Measurements from ENCODE around the gene APCDD1L.

Gene APCDD1L

DNA sequence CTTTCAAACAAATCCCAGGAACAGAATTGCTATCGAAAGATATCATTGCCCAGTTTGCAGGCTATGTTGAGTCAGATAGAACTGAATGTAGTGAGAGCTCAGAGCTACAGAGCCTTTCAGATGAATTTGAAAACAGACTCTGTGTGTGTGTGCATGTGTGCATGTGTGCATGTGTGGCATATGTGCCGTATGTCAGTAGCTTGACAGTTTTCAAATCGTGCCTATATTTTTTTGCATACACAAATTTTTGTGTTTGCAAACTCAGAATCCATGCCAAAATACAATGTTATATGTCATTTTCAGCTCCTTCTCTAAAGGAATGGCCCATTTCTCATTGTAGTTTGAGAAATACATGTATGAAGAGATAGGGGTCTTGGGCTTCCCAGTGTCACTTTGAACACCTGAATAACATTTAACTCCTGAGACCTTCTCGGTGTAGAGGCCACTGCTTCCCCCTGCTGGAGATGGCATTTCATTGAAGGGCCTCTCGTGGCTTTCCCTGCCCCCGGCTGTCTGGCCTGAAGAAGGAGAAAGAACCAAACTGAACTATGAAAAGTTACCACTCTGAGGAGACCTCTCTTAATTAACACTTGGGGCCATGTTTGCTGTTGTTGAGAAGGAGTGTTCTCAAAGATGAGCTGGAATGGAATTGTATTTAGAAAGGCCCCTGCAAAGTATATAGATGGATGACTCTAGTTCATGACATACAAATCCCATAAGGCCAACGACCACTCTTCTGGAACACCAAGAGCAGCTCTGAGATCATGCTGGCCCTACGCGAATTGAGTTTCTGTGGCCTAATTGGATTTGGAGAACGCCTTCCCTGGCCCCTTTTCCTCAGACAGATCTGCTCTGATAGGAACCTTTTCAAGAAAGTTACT lies 67.4 kb downstream of the APCDD1L start:
- H3K27ac Mint-ChIP-seq, result no peak overlapping the region
- intact Hi-C loops (cut with micrococcal nuclease), result loop anchor here (2.0 kb wide), 1 partner anchor 211 kb away; no protein-coding TSS in a partner anchor

DNA sequence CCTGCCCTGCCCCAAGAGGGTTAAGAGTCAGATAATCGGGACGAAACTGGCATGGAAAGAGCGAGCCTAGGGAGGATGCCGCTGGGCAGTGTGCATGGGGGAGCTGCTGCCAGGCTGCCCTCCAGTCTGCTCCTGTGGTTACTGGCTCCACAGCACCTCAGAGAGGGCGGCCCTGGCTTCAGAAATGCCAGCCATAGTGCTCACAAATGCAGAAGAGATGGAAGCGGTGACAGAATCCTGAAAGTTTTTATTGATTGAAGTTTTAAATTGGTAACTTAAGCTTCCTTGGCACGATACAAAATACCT lies 68.3 kb downstream of the APCDD1L start:
- Mint-ChIP-seq H3K9me3 (no peaks in the 10 kb centered on the region), H3K4me3 (no peak overlapping the region), H3K36me3 (ENCODE audit: low read depth) (peaks cover 75% of the 10 kb centered on the region), H3K27me3 (no peaks in the 10 kb centered on the region), H3K4me1 (ENCODE audit: low read depth) (peaks cover under 1% of the 10 kb centered on the region), H3K27ac (no peak overlapping the region)
- intact Hi-C loops (cut with micrococcal nuclease), result loop anchor here (2.0 kb wide), 1 partner anchor 210 kb away; no protein-coding TSS in a partner anchor

More for the DNA sequence above, 67.4 kb downstream of the APCDD1L start:
- H3K9me3 Mint-ChIP-seq, result no peaks in the 10 kb centered on the region
- H3K4me3 Mint-ChIP-seq, result no peak overlapping the region
- H3K4me1 Mint-ChIP-seq (ENCODE audit: low read depth), result no peaks in the 10 kb centered on the region
- H3K27me3 Mint-ChIP-seq, result no peaks in the 10 kb centered on the region
- peaks cover 73% of the 10 kb centered on the region for H3K36me3 Mint-ChIP-seq (ENCODE audit: low read depth)

DNA sequence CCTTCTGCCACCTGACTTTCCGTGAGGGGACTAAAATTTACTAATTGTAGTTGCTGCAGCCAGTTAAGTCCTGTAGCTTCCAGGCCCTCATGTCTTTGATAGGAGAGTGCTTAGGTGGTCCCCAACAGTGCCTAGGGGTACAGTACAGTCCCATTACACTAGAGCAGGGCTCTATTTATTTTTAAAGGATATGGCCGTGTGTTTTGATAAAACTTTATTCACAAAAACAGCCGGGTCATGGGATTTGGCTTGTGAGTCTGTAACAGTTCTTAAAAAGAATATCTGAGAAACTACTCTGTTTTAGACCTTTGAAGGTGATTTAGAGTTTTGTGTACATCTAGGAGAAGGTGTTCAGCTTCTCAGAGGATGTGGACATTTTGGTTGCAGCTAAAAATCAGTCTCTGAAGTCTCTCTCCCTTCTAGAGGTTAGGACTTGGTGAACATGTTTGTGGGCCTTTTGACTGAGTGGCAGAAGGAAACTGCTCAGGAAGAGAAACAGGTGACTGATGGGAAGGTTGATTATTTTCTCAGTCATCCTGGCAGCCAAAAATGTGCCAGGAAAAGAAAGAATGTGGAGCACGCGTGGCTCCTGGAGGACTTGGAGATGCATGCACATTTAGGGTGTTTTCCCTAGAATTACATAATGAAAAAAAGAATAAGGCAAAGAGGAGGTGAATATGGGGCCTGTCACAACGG lies 68.8 kb downstream of the APCDD1L start:
- no peaks in the 10 kb centered on the region for H3K27me3 Mint-ChIP-seq
- H3K36me3 Mint-ChIP-seq (ENCODE audit: low read depth), result peaks cover 80% of the 10 kb centered on the region
- peaks cover 5% of the 10 kb centered on the region for H3K4me1 Mint-ChIP-seq (ENCODE audit: low read depth)
- intact Hi-C loops (cut with micrococcal nuclease), result loop anchor here (2.0 kb wide), 1 partner anchor 210 kb away; no protein-coding TSS in a partner anchor
- no peaks in the 10 kb centered on the region for H3K9me3 Mint-ChIP-seq
- no peak overlapping the region for H3K4me3 Mint-ChIP-seq
- no peak overlapping the region for H3K27ac Mint-ChIP-seq

DNA sequence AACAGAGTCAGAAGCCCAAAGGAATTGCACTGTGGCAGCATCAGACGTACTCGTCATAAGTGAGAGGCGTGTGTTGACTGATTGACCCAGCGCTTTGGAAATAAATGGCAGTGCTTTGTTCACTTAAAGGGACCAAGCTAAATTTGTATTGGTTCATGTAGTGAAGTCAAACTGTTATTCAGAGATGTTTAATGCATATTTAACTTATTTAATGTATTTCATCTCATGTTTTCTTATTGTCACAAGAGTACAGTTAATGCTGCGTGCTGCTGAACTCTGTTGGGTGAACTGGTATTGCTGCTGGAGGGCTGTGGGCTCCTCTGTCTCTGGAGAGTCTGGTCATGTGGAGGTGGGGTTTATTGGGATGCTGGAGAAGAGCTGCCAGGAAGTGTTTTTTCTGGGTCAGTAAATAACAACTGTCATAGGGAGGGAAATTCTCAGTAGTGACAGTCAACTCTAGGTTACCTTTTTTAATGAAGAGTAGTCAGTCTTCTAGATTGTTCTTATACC lies 70.4 kb downstream of the APCDD1L start:
- H3K4me1 Mint-ChIP-seq (ENCODE audit: low read depth), result peaks cover 5% of the 10 kb centered on the region
- peaks cover 86% of the 10 kb centered on the region for H3K36me3 Mint-ChIP-seq (ENCODE audit: low read depth)
- no peaks in the 10 kb centered on the region for H3K27me3 Mint-ChIP-seq
- no peaks in the 10 kb centered on the region for H3K9me3 Mint-ChIP-seq
- H3K4me3 Mint-ChIP-seq, result no peak overlapping the region
- intact Hi-C loops (cut with micrococcal nuclease), result no loop called here
- H3K27ac Mint-ChIP-seq, result no peak overlapping the region

DNA sequence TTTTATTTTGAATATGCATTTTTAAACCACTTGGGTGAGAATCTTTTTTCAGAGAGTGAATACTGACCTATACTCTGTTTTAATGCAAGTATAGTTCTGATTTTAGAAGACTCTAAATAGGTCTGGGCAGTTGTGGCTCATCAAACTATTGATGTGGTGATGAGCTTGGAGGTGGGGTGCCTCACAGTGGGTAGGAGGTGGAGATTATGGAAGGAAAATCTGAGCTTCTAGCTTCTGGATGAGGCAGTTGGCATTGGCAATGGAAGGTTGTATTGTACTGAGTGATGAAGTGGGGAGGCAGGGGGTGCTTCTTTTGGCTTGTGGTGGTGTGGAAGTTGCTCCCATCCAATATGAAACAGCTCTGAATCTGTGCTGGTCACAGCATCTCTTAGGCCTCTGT lies 73.5 kb downstream of the APCDD1L start:
- peaks cover 9% of the 10 kb centered on the region for H3K4me1 Mint-ChIP-seq (ENCODE audit: low read depth)
- H3K4me3 Mint-ChIP-seq, result no peak overlapping the region
- peaks cover 89% of the 10 kb centered on the region for H3K36me3 Mint-ChIP-seq (ENCODE audit: low read depth)
- H3K27me3 Mint-ChIP-seq, result no peaks in the 10 kb centered on the region
- intact Hi-C loops (cut with micrococcal nuclease), result no loop called here
- no peak overlapping the region for H3K27ac Mint-ChIP-seq
- H3K9me3 Mint-ChIP-seq, result no peaks in the 10 kb centered on the region

DNA sequence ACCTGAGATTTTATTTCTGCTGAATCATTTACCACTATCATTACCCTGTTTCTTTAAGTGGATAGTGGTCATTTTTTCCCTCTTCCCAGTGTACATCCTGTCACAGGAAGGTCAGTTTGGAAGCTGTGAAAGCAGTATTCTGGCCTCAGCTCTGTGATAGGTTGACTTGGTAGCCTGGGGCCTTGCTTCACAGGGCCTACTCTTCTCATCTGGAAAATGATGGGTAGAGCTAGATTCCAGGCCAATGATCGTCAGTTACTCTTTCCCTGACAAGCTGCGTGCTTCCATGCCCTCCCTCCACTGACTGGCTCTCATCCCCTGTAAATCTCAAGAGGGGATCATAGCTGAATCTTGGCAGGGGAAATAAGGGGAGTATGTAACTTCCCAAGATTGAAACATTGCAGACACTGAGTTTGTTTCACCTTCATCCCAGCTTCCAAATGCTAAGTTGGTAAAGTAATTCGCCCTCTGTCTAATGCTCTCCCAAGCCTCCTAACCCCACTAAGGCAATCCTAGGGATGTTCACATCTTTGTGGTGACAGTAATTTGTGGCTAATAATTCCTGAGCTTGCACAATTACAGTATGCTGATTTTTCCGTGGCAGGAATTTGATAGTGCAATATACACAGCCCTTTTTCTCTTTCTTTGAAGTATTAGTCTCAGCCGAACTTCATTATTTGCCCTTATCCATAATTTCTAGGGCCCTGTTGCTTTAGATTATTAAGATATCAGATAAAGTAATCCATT lies 75.0 kb downstream of the APCDD1L start:
- no peak overlapping the region for H3K27ac Mint-ChIP-seq
- H3K4me3 Mint-ChIP-seq, result no peak overlapping the region
- peaks cover 15% of the 10 kb centered on the region for H3K4me1 Mint-ChIP-seq (ENCODE audit: low read depth)
- H3K9me3 Mint-ChIP-seq, result no peaks in the 10 kb centered on the region
- H3K27me3 Mint-ChIP-seq, result no peaks in the 10 kb centered on the region
- intact Hi-C loops (cut with micrococcal nuclease), result no loop called here
- H3K36me3 Mint-ChIP-seq (ENCODE audit: low read depth), result peaks cover 87% of the 10 kb centered on the region

DNA sequence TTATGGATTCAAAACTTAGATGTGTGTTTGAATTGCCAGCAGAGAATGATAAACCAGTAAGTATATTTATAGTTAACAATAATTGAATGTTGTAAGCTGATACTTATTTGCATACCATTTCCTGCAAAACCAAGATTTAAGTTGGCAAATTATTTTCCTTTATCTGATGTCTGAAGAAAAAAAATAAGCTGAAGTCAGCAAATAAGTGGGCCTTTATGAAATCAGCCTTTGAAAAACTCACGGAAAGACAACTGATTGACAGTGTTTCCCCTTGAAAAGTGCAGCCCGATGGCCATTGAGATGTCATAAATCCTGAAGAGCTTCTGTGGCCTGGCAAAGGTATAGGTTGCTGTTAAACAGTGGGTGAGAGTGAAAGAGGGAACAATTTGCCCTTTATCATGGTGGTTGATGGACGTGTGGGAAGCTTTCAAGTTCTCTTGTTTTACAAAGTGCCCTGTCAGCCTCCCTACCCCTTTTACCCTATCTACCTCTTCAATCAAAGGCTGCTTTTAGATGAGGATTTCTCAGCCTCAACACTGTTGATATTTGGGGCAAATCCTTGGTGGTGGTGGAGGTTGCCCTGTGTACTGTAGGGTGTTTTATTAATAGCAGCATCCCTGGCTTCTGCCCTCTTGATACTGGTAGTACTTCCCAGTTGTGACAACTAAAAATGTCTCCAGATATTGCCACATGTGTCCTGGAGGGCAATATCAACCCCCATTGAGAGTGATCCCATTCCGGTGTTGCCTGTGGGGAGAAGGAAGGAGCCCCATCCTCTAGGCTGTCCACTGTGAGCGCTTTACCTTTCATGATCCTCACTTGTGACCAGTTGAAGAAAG lies 76.0 kb downstream of the APCDD1L start:
- Mint-ChIP-seq H3K36me3 (ENCODE audit: low read depth) (peaks cover 84% of the 10 kb centered on the region), H3K27ac (no peak overlapping the region), H3K27me3 (no peaks in the 10 kb centered on the region), H3K4me1 (ENCODE audit: low read depth) (peaks cover 16% of the 10 kb centered on the region), H3K9me3 (no peaks in the 10 kb centered on the region), H3K4me3 (no peak overlapping the region)
- intact Hi-C loops (cut with micrococcal nuclease), result no loop called here

DNA sequence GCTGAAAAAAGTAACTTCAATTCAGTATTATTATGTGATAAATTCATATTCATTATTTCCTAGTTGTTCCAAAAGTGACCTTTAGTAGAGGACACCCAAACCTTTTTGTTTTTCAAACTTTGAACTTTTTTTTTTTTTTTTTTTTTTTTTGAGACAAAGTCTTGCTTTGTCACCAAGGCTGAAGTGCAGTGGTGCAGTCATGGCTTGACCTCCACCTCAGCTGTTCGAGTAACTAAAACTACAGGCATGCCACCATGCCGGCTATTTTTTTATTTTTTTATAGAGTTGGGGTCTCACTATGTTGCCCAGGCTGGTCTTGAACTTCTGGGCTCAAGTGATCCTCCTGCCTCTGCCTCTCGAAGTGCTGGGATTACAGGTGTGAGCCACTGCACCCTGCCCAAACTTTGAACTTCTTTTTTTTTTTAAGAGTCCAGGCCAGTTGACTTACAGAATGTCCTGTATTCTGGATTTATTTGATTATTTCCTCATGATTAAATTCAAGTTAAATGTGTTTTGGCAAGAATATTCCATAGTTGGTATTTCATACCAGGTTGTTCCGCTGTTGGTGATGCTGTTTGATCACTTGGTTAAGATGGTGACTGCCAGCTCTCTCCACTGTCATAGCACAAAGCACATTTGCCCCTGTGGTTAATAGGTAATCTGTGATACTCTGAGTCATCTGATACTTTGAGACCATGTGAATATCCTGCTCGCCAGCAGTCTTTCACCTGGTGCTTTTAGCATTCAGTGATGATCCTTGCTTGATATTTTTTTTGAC lies 78.1 kb downstream of the APCDD1L start:
- no peak overlapping the region for H3K4me3 Mint-ChIP-seq
- intact Hi-C loops (cut with micrococcal nuclease), result no loop called here
- peaks cover 28% of the 10 kb centered on the region for H3K4me1 Mint-ChIP-seq (ENCODE audit: low read depth)
- H3K27ac Mint-ChIP-seq, result no peak overlapping the region
- no peaks in the 10 kb centered on the region for H3K27me3 Mint-ChIP-seq
- no peaks in the 10 kb centered on the region for H3K9me3 Mint-ChIP-seq
- H3K36me3 Mint-ChIP-seq (ENCODE audit: low read depth), result peaks cover 76% of the 10 kb centered on the region

DNA sequence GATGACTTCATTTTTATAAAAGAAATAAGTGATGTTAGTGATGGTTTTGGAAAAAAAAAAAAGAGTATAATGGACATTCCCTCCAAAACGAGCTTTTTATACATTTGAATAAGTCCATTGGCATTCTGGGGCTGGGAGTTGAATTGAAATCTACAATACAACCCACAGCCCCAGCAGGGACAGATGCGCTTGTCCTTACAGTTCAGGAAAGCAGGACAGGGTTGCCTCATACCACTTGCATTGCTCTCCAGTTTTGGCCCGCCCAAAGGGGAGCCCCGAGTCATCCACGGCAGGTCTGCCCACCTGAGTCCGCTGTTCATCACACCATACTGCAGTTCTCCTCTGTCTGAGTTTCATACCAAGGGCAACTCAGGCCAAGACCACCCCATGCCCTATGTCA lies 80.0 kb downstream of the APCDD1L start:
- Mint-ChIP-seq H3K4me3 (no peak overlapping the region), H3K27me3 (no peaks in the 10 kb centered on the region), H3K27ac (no peak overlapping the region), H3K4me1 (ENCODE audit: low read depth) (peaks cover 31% of the 10 kb centered on the region), H3K36me3 (ENCODE audit: low read depth) (peaks cover 68% of the 10 kb centered on the region), H3K9me3 (no peaks in the 10 kb centered on the region)
- intact Hi-C loops (cut with micrococcal nuclease), result no loop called here

DNA sequence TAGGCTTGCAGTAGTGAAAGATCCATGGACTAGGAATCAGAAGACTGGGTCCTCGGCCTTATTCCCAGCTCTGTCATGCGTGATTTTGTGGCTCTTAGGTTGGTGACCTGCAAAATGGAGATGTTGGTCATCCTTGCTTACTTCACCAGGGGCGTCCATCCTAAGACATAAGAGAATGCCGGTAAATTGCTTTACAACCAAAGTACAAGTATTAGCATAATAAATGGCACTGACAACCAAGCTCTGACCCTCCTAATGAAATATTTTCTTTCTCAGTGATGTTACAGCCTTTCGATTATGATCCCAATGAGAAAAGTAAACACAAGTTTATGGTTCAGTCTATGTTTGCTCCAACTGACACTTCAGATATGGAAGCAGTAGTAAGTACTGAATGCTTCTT lies 80.9 kb downstream of the APCDD1L start:
- no peaks in the 10 kb centered on the region for H3K9me3 Mint-ChIP-seq
- no peak overlapping the region for H3K4me3 Mint-ChIP-seq
- intact Hi-C loops (cut with micrococcal nuclease), result no loop called here
- H3K27ac Mint-ChIP-seq, result no peak overlapping the region
- H3K27me3 Mint-ChIP-seq, result no peaks in the 10 kb centered on the region
- H3K36me3 Mint-ChIP-seq (ENCODE audit: low read depth), result peaks cover 59% of the 10 kb centered on the region
- peaks cover 31% of the 10 kb centered on the region for H3K4me1 Mint-ChIP-seq (ENCODE audit: low read depth)

DNA sequence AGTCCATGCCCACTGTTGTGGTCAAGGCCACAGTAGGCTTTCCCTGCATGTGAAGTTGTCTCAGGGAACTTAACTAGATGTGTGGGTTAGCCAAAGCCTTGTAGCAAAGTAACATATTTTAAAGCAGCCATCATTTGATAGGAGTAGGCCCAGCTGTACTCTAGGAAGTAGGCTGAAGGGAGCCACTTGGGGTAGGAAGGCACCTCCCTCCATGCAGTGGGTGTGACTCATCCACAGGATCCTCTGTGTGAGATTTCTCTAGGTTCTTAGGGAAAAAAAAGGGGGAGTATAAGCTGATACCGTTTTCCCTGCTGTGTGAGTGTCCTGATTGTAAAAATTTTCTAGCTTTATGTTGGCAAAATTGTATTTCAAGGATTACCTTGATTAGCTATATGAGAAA lies 81.4 kb downstream of the APCDD1L start:
- peaks cover 31% of the 10 kb centered on the region for H3K4me1 Mint-ChIP-seq (ENCODE audit: low read depth)
- no peaks in the 10 kb centered on the region for H3K9me3 Mint-ChIP-seq
- H3K27ac Mint-ChIP-seq, result no peak overlapping the region
- H3K27me3 Mint-ChIP-seq, result no peaks in the 10 kb centered on the region
- peaks cover 60% of the 10 kb centered on the region for H3K36me3 Mint-ChIP-seq (ENCODE audit: low read depth)
- intact Hi-C loops (cut with micrococcal nuclease), result no loop called here
- no peak overlapping the region for H3K4me3 Mint-ChIP-seq

DNA sequence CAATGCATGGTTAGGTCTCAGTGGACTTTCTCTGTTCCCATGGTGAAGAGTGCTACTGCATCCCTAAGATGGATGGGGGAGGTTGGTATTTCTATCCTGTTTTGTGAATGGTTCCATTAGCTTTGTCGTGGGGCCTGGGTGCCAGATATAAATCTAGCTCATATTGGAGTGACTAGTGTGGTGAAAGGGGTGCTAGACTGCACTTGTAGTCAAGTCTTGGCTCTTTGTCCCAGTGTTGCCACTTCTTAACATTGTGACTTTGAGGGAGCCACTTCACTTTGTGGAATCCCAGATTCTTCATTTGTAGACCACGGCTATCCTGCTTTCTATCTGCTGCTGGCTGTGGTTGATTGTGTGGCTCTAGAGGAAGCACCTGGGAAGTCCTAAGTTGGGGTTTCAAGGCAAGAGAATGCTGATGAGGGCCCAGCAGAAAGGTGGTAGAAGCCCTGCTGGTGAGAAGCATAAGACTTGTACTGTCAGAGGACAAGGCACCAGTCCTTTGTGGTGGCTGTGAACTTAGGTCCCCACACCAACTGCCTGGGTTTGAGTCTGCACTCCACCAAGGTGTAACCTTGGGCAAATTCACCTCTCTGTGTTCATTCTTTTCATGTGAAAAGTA lies 82.1 kb downstream of the APCDD1L start:
- peaks cover 61% of the 10 kb centered on the region for H3K36me3 Mint-ChIP-seq (ENCODE audit: low read depth)

More for the DNA sequence above, 82.1 kb downstream of the APCDD1L start:
- H3K27me3 Mint-ChIP-seq, result no peaks in the 10 kb centered on the region
- H3K9me3 Mint-ChIP-seq, result no peaks in the 10 kb centered on the region
- intact Hi-C loops (cut with micrococcal nuclease), result no loop called here
- H3K27ac Mint-ChIP-seq, result no peak overlapping the region
- peaks cover 27% of the 10 kb centered on the region for H3K4me1 Mint-ChIP-seq (ENCODE audit: low read depth)
- no peak overlapping the region for H3K4me3 Mint-ChIP-seq
